ENCODE results near the gene ADGRB3.

The ADGRB3 gene

GRCh38 chr6:68650142-68650541, 15.1 kb downstream of the ADGRB3 start:
- Histone ChIP-seq H4K5ac (ENCODE audit: low read length) (no peak overlapping the region), H3K79me1 (ENCODE audit: low read length) (no peaks in the 10 kb centered on the region), H3K4me2 (ENCODE audit: low read length) (no peak overlapping the region)

GRCh38 chr6:68651011-68651985, 16.2 kb downstream of the ADGRB3 start:
- WGBS (ENCODE audit: extremely low coverage, insufficient coverage, low lambda C conversion rate) = no CpG with 5 or more reads among the region's 2 CpGs
- Histone ChIP-seq H2AK5ac (ENCODE audit: low read length) (no peak overlapping the region), H2BK5ac (ENCODE audit: low read length) (no peak overlapping the region), H3K4ac (ENCODE audit: low read depth, low read length) (no peak overlapping the region), H3K56ac (ENCODE audit: low read length) (no peak overlapping the region), H3K23ac (ENCODE audit: low read length) (no peak overlapping the region), H3K36me3 (ENCODE audit: control insufficient read depth, insufficient read depth, low read length) (no peaks in the 10 kb centered on the region), H3K4me1 (ENCODE audit: control insufficient read depth, low read depth, low read length) (no peaks in the 10 kb centered on the region), H3K27me3 (ENCODE audit: insufficient read depth, low read length, poor library complexity) (no peaks in the 10 kb centered on the region), H3K4me2 (ENCODE audit: low read length) (no peak overlapping the region), H3K79me2 (ENCODE audit: control insufficient read depth, insufficient read depth, low read length) (no peaks in the 10 kb centered on the region), H3K18ac (ENCODE audit: low read length) (no peak overlapping the region), H3K27ac (ENCODE audit: low read depth, low read length) (no peak overlapping the region), H3K4me3 (ENCODE audit: low read length) (no peak overlapping the region), H2BK15ac (replicated peaks; ENCODE audit: low read depth) (no peak overlapping the region), H4K5ac (ENCODE audit: low read length) (no peak overlapping the region), H3K9ac (ENCODE audit: low read length) (no peak overlapping the region), H2BK120ac (ENCODE audit: low read depth, low read length) (no peak overlapping the region), H4K8ac (ENCODE audit: low read depth, low read length) (no peak overlapping the region), H3K79me1 (ENCODE audit: low read length) (no peaks in the 10 kb centered on the region)
- DNase-seq = no peak

More at GRCh38 chr6:68650142-68650541, 15.1 kb downstream of the ADGRB3 start:
- Histone ChIP-seq H4K8ac (ENCODE audit: low read depth, low read length) (no peak overlapping the region), H3K4ac (ENCODE audit: low read depth, low read length) (no peak overlapping the region), H3K79me2 (ENCODE audit: control insufficient read depth, insufficient read depth, low read length) (no peaks in the 10 kb centered on the region), H3K27me3 (ENCODE audit: insufficient read depth, low read length, poor library complexity) (no peaks in the 10 kb centered on the region), H3K4me3 (ENCODE audit: low read length) (no peak overlapping the region), H3K23ac (ENCODE audit: low read length) (no peak overlapping the region), H3K18ac (ENCODE audit: low read length) (no peak overlapping the region), H2BK5ac (ENCODE audit: low read length) (no peak overlapping the region), H2BK120ac (ENCODE audit: low read depth, low read length) (no peak overlapping the region), H2AK5ac (ENCODE audit: low read length) (no peak overlapping the region), H2BK15ac (replicated peaks; ENCODE audit: low read depth) (no peak overlapping the region), H3K4me1 (ENCODE audit: control insufficient read depth, low read depth, low read length) (no peaks in the 10 kb centered on the region), H3K36me3 (ENCODE audit: control insufficient read depth, insufficient read depth, low read length) (no peaks in the 10 kb centered on the region), H3K56ac (ENCODE audit: low read length) (no peak overlapping the region), H3K9ac (ENCODE audit: low read length) (no peak overlapping the region), H3K27ac (ENCODE audit: low read depth, low read length) (no peak overlapping the region)
- DNase-seq = no peak
- 100% methylated on average over 1 of the region's 4 CpGs for WGBS (ENCODE audit: extremely low coverage, insufficient coverage, low lambda C conversion rate)

GRCh38 chr6:68652117-68652536, 17.0 kb downstream of the ADGRB3 start:
- no peak overlapping the region for H2AK5ac ChIP-seq (ENCODE audit: low read length)
- H3K27ac ChIP-seq (ENCODE audit: low read depth, low read length) = no peak overlapping the region
- no peaks in the 10 kb centered on the region for H3K27me3 ChIP-seq (ENCODE audit: insufficient read depth, low read length, poor library complexity)
- no peak overlapping the region for H4K8ac ChIP-seq (ENCODE audit: low read depth, low read length)
- H2BK5ac ChIP-seq (ENCODE audit: low read length) = no peak overlapping the region
- H4K5ac ChIP-seq (ENCODE audit: low read length) = no peak overlapping the region
- no peak overlapping the region for H3K23ac ChIP-seq (ENCODE audit: low read length)
- H3K4me2 ChIP-seq (ENCODE audit: low read length) = no peak overlapping the region
- WGBS (ENCODE audit: extremely low coverage, insufficient coverage, low lambda C conversion rate) = no CpG with 5 or more reads among the region's 6 CpGs
- no peak overlapping the region for H3K4ac ChIP-seq (ENCODE audit: low read depth, low read length)
- no peak overlapping the region for H3K18ac ChIP-seq (ENCODE audit: low read length)
- no peak overlapping the region for H3K4me3 ChIP-seq (ENCODE audit: low read length)
- H2BK15ac ChIP-seq (replicated peaks; ENCODE audit: low read depth) = no peak overlapping the region
- H3K79me2 ChIP-seq (ENCODE audit: control insufficient read depth, insufficient read depth, low read length) = no peaks in the 10 kb centered on the region
- H2BK120ac ChIP-seq (ENCODE audit: low read depth, low read length) = no peak overlapping the region
- no peak overlapping the region for H3K56ac ChIP-seq (ENCODE audit: low read length)
- DNase-seq = no peak
- H3K9ac ChIP-seq (ENCODE audit: low read length) = no peak overlapping the region
- H3K79me1 ChIP-seq (ENCODE audit: low read length) = no peaks in the 10 kb centered on the region
- no peaks in the 10 kb centered on the region for H3K36me3 ChIP-seq (ENCODE audit: control insufficient read depth, insufficient read depth, low read length)
- no peaks in the 10 kb centered on the region for H3K4me1 ChIP-seq (ENCODE audit: control insufficient read depth, low read depth, low read length)

- H3K27ac ChIP-seq (ENCODE audit: low read depth, low read length) = no peak overlapping the region
- H3K27me3 ChIP-seq (ENCODE audit: insufficient read depth, low read length, poor library complexity) = no peaks in the 10 kb centered on the region
- H2BK5ac ChIP-seq (ENCODE audit: low read length) = no peak overlapping the region
- no peak overlapping the region for H2BK15ac ChIP-seq (replicated peaks; ENCODE audit: low read depth)
- no peak overlapping the region for H3K9ac ChIP-seq (ENCODE audit: low read length)
- no peaks in the 10 kb centered on the region for H3K79me2 ChIP-seq (ENCODE audit: control insufficient read depth, insufficient read depth, low read length)
- H3K36me3 ChIP-seq (ENCODE audit: control insufficient read depth, insufficient read depth, low read length) = no peaks in the 10 kb centered on the region
- H2AK5ac ChIP-seq (ENCODE audit: low read length) = no peak overlapping the region
- H3K18ac ChIP-seq (ENCODE audit: low read length) = no peak overlapping the region
- no peaks in the 10 kb centered on the region for H3K4me1 ChIP-seq (ENCODE audit: control insufficient read depth, low read depth, low read length)
- H3K4ac ChIP-seq (ENCODE audit: low read depth, low read length) = no peak overlapping the region
- H3K56ac ChIP-seq (ENCODE audit: low read length) = no peak overlapping the region
- no peak overlapping the region for H4K5ac ChIP-seq (ENCODE audit: low read length)
- WGBS (ENCODE audit: extremely low coverage, insufficient coverage, low lambda C conversion rate) = no CpG with 5 or more reads among the region's 3 CpGs
- no peak overlapping the region for H3K4me3 ChIP-seq (ENCODE audit: low read length)
- H3K79me1 ChIP-seq (ENCODE audit: low read length) = no peaks in the 10 kb centered on the region
- no peak overlapping the region for H4K8ac ChIP-seq (ENCODE audit: low read depth, low read length)
- no peak overlapping the region for H3K23ac ChIP-seq (ENCODE audit: low read length)
- H2BK120ac ChIP-seq (ENCODE audit: low read depth, low read length) = no peak overlapping the region
- no peak overlapping the region for H3K4me2 ChIP-seq (ENCODE audit: low read length)
- DNase-seq = no peak
Measured at GRCh38 chr6:68653074-68653705, 18.1 kb downstream of the ADGRB3 start.

GRCh38 chr6:68653706-68654089, 18.6 kb downstream of the ADGRB3 start:
- no peaks in the 10 kb centered on the region for H3K27me3 ChIP-seq (ENCODE audit: insufficient read depth, low read length, poor library complexity)

More at GRCh38 chr6:68653706-68654089, 18.6 kb downstream of the ADGRB3 start:
- H2BK15ac ChIP-seq (replicated peaks; ENCODE audit: low read depth) = no peak overlapping the region
- no peaks in the 10 kb centered on the region for H3K79me2 ChIP-seq (ENCODE audit: control insufficient read depth, insufficient read depth, low read length)
- H3K4ac ChIP-seq (ENCODE audit: low read depth, low read length) = no peak overlapping the region
- WGBS (ENCODE audit: extremely low coverage, insufficient coverage, low lambda C conversion rate) = no CpG with 5 or more reads among the region's 2 CpGs
- H3K4me3 ChIP-seq (ENCODE audit: low read length) = no peak overlapping the region
- H3K56ac ChIP-seq (ENCODE audit: low read length) = no peak overlapping the region
- H4K8ac ChIP-seq (ENCODE audit: low read depth, low read length) = no peak overlapping the region
- H3K36me3 ChIP-seq (ENCODE audit: control insufficient read depth, insufficient read depth, low read length) = no peaks in the 10 kb centered on the region
- no peak overlapping the region for H3K4me2 ChIP-seq (ENCODE audit: low read length)
- H2AK5ac ChIP-seq (ENCODE audit: low read length) = no peak overlapping the region
- H3K18ac ChIP-seq (ENCODE audit: low read length) = no peak overlapping the region
- no peak overlapping the region for H3K27ac ChIP-seq (ENCODE audit: low read depth, low read length)
- H3K79me1 ChIP-seq (ENCODE audit: low read length) = no peaks in the 10 kb centered on the region
- no peak overlapping the region for H2BK120ac ChIP-seq (ENCODE audit: low read depth, low read length)
- H4K5ac ChIP-seq (ENCODE audit: low read length) = no peak overlapping the region
- H3K9ac ChIP-seq (ENCODE audit: low read length) = no peak overlapping the region
- no peaks in the 10 kb centered on the region for H3K4me1 ChIP-seq (ENCODE audit: control insufficient read depth, low read depth, low read length)
- H2BK5ac ChIP-seq (ENCODE audit: low read length) = no peak overlapping the region
- DNase-seq = no peak
- no peak overlapping the region for H3K23ac ChIP-seq (ENCODE audit: low read length)
